Cortex of kidney (tissue), 1 donor: Measurements from ENCODE around the gene DCDC2.
"Not testable (repeated sequence)": the region's sequence is repeated elsewhere in the genome, so short reads cannot be mapped to it uniquely, and the experiment has no call there.

Experiments
- DNase-seq: peaks from one replicate; lab custom pipeline; 2025; lab: John Stamatoyannopoulos, UW

Gene DCDC2

DNA sequence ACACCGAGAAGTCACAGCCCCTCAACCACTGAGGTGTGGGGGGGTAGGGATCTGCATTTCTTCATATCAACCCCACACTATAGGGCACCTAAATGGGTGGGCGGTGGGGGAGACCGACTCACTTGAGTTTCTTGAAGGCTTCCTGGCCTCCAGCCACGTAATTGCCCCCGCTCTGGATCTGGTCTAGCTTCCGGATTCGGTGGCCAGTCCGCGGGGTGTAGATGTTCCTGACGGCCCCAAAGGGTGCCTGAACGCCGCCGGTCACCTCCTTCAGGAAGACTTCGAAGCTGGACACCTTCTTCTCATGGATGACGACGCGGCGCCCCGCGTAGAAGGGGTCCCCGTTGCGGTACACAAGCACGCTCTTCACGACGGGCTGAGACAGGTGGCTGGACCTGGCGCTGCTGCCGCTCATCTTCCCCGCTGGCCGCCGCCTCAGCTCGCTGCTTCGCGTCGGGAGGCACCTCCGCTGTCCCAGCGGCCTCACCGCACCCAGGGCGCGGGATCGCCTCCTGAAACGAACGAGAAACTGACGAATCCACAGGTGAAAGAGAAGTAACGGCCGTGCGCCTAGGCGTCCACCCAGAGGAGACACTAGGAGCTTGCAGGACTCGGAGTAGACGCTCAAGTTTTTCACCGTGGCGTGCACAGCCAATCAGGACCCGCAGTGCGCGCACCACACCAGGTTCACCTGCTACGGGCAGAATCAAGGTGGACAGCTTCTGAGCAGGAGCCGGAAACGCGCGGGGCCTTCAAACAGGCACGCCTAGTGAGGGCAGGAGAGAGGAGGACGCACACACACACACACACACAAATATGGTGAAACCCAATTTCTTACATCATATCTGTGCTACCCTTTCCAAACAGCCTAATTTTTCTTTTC is at the start of gene DCDC2:
Gene DCDC2 (minus strand): TSS at position 724 of the 883 bp plus-strand sequence. CDS start 309 bp downstream, at position 415.
- peak; percentile 22 for DNase-seq

DNA sequence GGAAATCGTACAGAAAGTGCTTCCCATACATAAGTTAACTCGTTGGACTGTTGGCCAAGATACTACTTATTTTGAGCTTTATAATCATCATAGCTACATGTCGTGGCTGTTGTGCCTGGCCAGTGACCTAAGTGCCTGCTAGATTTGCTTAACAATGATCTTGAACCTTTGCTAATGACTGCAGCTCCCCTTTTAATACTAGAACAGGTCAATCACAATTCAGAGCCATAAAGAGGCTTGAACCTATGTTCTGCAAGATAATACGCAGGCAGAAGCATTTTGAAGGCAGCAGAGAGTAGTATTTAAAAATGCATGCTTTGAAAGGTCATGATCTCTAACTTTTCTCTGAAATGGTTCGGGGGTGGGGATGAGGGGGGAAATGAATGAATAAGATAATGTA is 47.4 kb upstream of the DCDC2 start:
- DNase-seq: no peak

DNA sequence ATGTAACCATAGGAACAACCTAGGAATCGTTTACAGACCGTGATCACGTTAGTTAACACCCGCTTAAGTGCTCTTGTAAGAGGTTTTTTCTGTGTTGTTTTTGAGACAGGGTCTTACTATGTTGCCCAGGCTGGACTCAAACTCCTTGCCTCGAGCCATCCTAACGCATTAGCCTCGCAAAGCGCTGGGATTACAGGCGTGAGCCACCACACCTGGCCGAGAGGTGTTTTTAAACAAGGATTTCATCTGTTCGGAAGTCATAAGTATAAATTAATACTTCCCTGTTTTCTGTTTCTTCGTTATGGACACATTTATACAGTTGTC is 45.6 kb upstream of the DCDC2 start:
- DNase-seq: no peak

DNA sequence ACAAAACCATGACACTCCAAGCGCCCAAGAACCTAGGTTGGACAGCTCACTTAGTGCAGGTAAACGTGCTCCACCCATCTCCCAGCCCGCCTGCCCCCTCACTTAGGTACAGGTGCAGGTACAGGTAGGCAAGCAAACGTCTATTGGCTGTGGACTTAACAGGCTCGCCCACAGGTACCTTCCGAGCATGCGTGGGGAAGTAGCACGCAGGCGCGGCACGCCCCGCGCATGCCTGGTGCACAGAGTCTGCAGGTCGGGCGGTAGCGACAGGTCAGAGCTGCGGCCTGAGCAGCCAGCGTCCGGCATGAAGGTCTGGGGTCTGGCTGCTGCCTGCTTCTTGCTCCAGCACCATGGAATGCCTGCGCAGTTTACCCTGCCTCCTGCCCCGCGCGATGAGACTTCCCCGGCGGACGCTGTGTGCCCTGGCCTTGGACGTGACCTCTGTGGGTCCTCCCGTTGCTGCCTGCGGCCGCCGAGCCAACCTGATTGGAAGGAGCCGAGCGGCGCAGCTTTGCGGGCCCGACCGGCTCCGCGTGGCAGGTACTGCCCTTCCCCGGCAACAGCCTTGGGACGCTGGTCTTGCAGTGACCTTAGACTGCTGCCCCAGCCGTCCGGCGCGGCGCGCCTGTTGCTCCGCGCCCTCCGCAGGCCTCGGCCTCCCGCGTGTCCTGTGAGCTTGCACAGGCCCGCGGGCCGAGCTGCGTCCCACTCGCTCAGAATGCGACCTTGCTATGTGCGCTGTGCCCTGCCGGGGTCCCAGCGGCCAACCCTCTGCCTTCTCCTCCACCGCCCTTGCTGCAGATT is 45.0 kb upstream of the DCDC2 start, which contains the start of gene MRS2:
Gene MRS2 (plus strand): TSS at position 240 of the 804 bp plus-strand sequence. CDS start 111 bp downstream, at position 351.
- DNase-seq: peak; percentile 48

DNA sequence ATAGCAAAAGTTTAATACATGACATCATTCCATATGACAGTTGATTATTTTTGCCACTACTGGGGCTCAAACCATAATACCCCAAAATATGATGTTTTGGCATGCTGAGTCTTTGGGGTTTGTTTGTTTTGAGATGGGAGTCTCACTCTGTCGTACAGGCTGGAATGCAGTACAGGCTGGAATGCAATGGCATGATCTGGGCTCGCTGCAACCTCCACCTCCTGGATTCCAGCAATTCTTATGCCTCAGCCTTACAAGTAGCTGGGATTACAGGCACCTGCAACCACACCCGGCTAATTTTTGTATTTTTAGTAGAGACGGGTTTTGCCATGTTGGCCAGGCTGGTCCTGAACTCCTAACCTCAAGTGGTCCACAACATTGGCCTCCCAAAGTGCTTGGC is 43.6 kb upstream of the DCDC2 start:
- no peak for DNase-seq

DNA sequence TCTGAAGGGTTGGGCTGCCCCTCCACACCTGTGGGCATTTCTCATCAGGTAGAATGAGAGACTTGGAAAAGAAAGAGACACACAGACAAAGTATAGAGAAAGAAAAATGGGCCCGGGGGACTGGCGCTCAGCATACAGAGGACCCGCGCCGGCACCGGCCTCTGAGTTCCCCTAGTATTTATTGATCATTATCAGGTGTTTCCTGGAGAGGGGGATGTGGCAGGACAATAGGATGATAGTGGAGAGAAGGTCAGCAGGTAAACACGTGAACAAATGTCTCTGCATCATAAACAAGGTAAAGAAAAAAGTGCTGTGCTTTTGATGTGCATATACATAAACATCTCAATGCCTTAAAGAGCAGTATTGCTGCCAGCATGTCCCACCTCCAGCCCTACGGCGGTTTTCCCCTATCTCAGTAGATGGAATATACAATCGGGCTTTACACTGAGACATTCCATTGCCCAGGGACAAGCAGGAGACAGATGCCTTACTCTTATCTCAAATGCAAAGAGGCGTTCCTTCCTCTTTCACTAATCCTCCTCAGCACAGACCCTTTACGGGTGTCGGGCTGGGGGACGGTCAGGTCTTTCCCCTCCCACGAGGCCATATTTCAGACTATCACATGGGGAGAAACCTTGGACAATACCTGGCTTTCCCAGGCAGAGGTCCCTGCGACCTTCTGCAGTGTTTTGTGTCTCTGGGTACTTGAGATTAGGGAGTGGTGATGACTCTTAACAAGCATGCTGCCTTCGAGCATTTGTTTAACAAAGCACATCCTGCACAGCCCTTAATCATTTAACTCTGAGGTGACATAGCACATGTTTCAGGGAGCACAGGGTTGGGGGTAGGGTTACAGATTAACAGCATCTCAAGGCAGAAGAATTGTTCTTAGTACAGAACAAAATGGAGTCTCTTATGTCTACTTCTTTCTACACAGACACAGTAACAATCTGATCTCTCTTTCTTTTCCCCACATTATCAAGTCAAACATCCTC is 42.5 kb upstream of the DCDC2 start:
- not testable (repeated sequence) for DNase-seq

DNA sequence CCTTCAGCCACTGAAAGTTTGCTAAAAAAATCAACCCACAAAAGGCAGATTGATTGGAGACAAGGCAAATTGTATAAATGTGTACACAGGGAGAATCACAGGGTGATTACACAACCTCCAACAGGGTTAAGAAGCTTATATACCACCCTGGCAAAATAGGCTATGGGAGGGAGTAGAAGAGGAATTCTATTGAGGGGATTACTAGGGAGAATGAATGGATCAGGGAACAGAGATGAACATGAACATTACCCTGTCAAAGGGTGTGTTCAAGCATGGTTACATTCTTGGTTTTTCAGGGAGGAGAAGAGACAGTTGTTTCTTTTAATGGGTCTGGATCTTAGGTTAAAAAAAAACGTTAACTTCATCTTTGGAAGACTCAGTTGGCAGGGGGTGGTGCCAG is 39.8 kb upstream of the DCDC2 start:
- DNase-seq: no peak

DNA sequence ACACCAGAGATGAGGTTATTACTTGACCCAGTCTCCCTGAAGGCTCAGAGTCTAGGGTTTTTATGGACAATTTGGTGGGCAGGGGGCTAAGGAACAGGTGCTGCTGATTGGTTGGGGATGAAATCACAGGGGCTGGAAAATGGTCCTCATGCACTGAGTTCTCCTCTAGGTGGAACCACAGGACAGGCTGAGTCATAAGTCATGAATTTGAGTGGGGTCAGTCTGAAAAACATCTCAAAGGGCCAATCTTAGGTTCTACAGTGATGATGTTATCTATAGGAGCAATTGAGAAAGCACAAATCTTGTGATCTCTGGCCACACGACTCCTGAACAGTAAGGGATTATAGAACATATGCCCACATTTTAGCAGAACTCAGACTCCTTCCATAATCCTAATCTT is 39.0 kb upstream of the DCDC2 start:
- no peak for DNase-seq

DNA sequence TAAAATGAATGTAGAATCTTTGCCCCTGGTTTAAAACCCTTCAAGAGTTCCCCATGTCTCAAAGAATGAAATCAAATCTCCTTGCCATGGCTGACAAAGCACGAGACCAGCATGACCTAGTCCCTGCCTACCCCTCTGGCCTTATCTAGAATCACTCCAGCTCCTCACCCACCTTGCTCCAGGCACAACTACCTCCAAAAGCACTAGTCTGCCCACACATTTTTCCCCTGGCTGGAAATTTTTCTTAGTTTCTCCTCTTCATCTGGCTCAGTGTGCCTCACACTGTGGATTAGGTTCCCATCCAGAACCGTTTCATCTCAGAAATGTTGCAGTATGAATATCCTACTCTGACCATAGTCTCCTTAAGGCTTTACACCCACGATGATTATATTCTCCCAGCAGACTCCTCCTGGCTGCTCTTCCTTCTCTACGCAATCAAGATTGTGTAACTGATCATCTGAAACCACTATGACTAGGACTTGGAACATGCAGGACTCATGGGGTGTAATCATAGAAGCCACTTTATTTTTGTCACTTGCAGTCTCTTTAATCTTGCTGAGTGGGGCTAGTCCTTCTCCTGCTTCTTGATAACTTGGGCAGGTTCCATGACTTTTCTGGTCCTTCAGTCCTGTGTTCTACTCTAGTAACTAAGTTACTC is 37.0 kb upstream of the DCDC2 start:
- no peak for DNase-seq

DNA sequence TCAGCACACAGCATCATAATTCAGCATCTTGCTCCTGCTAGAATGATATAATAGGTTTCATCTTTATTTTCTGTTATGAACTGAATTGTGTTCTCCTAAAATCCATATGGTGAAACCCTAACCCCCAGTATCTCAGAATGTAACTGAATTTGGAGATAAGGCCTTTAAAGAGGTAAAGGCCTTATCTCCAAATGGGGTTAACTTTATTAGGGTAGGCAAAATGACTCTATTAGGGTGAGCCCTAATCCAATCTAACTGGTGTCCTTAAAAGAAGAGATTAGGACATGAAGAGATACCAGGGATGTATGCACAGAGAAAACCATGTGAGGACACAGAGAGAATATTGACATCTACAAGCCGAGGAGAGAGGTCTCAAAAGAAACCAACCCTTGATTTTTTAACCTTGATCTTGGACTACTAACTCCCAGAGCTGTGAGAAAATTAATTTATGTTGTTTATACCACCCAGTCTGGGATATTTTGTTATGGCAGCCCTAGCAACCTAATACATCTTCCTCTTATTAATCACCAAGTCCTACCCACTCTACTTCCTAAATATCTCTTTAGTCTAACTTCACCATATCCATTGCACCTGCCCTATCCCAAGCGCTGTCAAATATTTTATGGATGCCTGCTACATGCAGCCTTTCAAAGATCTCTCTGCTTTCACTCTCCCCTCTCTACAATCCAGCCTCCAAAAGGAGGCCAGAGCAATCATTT is 36.4 kb upstream of the DCDC2 start:
- no peak for DNase-seq

DNA sequence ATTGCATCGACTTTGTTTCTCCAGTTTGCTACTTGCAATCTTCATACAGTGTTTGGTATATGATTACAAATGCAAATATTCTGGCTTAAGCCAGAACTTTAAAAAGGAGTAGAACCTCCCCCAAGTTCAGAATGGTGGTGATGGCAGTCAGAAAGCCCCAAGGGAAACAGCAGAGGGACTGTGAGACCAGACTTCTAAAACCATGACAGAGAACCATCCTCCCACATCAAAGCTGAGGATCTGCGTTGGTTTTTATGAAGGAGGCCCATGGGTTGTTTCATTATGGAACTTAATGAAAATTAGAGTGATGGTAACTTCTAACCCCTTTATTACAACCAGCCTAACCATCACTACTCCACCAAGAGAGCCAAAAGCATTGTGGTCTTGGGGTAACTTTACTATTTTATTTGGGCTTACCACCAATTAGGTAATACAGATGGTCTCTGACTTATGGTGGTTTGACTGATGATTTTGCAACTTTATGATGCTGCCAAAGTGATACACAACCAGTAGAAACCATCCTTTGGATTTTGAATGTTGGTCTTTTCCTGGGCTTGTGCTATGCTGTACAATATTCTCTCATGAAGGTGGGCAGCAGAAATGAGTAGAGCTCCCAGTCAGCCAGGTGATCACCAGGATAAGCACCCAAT is 34.0 kb upstream of the DCDC2 start:
- DNase-seq: no peak

DNA sequence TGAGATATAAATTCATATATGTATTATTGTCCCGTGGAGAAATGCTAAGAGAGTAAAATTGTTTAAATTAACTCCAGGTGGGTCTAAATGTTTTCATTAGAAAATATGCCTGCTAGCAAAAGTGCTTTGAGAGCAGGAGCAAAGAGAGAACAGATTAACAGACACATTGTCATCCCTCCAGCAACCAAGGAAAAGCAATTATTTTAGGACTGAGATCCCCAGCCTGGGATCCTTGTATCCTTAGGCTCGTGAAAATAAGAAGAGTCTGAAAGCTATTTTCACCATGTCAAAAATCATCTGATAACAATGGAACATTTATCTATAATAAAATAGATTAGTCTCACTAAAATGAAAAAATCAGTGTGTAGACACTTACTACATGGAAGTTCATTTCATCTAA is 33.3 kb upstream of the DCDC2 start:
- no peak for DNase-seq

DNA sequence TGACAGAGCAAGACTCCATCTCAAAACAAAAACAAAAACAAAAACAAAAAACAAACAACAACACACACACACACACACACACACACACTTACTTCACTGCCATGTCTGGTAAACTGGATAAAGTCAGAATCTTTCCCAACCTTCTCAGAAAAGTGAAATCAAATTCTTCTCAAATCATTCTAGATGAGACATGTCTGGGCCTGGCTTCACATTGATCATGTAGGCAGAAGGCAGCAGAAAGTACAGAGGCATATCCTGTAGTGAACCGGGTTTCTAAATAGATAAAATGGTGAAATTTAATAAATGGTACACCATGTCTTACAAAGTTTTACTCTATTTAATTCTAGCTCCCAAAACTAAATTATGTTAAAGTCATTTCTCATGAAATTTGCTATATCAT is 30.0 kb upstream of the DCDC2 start:
- no peak for DNase-seq

DNA sequence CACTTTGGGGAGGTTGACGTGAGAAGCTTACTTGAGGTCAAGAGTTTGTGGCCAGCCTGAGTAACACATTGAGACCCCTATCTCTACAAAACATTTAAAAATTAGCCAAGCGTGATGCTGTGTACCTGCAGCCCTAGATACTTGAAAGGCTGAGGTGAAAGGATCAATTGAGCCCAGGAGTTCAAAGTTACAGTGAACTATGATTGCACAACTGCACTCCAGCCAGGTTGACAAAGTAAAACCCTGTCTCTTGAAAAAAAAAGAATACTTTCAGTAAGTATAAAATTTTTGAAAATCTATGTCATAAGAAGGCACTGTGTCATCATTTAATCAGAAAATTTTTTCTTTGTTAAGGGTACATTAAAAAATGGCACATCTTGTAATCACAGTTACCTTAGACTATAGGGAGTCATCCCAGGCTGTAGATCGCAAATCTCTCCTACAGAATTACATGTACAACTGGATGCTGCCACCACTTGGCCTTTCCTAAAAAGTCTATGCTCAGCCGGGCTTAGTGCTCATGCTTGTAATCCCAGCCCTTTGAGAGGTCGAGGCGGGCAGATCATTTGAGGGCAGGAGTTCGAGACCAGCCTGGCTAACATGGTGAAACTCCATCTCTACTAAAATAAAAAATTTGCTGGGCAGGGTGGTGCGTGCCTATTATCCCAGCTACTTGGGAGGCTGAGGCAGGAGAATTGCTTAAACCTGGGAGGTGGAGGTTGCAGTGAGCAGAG is 27.8 kb upstream of the DCDC2 start:
- DNase-seq: no peak

DNA sequence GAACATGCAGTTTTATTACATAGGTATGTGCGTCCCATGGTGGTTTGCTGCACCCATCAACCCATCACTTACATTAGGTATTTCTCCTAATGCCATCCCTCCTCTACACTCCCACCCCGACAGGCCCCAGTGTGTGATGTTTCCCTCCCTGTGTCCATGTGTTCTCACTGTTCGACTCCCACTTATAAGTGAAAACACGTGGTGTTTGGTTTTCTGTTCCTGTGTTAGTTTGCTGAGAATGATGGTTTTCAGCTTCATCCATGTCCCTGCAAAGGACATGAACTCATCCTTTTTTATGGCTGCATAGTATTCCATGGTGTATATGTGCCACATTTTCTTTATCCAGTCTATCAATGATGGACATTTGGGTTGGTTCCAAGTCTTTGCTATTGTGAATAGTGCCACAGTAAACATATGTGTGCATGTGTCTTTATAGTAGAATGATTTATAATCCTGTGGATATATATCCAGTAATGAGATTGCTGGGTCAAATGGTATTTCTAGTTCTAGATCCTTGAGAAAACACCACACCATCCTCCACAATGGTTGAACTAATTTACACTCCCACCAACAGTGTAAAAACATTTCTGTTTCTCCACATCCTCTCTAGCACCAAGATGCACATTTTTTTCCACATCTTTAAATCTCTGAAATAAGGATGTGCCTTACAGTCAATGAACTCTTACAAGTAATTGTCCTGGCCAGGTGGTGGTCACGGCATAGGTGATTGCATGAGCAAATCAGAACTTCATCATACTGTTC is 26.7 kb upstream of the DCDC2 start:
- not testable (repeated sequence) for DNase-seq

DNA sequence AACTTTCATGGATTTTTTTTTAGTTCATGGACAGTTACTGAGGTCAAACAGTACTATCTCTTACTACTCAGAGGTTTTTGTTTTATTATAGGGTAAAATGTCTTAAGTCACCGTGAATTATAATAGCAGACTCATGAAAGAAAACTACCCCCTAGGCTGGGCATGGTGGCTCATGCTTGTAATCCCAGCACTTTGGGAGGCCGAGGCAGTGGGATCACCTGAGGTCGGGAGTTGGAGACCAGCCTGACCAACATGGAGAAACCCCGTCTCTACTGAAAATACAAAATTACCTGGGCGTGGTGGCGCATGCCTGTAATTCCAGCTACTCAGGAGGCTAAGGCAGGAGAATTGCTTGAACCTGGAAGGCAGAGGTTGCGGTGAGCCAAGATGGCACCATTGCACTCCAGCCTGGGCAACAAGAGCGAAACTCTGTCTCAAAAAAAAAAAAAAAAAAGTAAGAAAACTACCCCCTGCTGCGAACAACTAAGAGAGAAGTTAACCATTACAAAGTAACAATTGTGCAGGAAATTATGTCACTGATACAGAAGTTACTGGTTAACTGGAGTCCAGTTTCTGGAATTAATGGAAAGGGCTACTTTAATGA is 25.1 kb upstream of the DCDC2 start:
- DNase-seq: not testable (repeated sequence)

DNA sequence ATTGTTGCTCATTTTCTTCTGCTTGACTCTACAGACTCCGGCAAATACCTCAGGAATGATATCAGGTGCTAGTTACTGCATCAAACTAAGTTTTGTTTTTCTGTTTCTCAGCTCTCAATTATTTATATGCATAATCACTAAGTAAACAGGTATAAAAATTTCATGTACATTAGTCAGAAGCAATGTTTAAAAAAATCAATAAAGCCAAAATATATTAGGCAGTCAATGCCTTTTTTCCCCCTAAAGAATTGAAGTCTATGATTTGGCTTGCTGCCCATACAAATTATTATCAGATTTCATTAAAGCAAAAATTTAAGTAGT is 24.3 kb upstream of the DCDC2 start:
- no peak for DNase-seq

DNA sequence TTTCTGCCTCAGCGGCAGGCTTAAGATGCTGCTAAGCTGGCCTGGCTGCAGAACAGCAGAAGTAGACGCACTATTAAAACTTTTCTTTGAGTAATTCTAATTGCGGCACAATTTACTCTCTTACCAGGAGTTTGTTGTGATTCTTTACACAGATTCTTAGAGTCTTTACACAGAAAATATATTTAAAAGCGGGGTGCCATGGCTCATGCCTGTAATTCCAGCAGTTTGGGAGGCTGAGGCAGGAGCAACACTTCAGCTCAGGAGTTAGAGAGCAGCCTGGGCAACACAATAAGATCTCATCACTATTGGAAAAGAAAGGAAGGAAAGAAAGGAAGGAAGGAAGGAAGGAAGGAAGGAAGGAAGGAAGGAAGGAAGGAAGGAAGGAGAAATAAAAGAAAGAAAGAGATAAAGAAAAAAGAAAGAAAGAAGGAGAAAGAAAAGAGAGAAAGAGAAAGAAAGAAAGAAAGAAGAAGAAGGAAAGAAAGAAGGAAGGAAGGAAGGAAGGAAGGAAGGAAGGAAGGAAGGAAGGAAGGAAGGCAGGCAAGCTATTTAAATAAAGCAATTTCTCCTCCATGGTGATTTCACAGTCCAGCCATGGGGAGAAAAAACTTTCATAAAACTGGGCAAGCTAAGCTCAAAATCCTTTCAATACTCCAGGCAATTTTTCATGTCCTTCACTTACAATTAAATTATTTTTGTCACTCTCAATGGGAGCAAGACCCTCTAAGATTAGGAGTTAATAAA is 23.8 kb upstream of the DCDC2 start:
- DNase-seq: no peak
